Measurements from ENCODE around the gene DDX50.

DDX50 gene

DNA sequence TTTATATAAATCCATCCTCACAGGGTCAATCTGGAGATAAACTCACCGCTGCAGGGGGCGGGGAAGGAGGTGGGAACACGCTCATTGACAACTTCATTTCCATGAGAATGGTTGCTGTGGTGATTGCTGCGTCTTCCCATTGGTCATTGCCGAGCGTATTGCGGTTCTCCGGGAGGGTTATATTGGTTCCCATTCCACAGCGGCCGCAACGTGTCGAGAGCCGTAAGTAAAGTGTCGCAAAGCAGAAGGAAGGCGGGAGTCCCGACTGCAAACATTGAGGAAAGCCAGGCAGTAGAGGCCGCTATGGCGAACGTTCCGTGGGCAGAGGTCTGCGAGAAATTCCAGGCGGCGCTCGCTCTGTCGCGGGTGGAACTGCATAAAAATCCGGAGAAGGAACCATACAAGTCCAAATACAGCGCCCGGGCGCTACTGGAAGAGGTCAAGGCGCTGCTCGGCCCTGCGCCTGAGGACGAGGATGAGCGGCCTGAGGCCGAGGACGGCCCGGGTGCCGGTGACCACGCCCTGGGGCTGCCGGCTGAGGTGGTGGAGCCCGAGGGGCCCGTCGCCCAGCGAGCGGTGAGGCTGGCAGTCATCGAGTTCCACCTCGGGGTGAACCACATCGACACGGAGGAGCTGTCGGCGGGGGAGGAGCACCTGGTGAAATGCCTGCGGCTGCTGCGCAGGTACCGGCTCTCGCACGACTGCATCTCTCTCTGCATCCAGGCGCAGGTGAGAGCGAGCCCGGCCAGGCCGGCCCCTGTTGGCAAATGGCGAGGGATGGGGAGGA, 87.6 kb downstream of the DDX50 start, which contains the start of gene KIFBP:
KIFBP (plus strand) TSS at position 274 of the 787 bp plus-strand sequence; CDS start at position 304, 30 bp downstream.
- no peaks in the 10 kb centered on the region for H3K27me3 Mint-ChIP-seq
- peaks cover 6% of the 10 kb centered on the region for H3K36me3 Mint-ChIP-seq
- H3K4me1 Mint-ChIP-seq (ENCODE audit: low read depth) = peaks cover 55% of the 10 kb centered on the region
- H3K27ac Mint-ChIP-seq = peak within 1 kb of the TSS; percentile 97
- H3K4me3 Mint-ChIP-seq = peak within 1 kb of the TSS; percentile 99
- H3K9me3 Mint-ChIP-seq (ENCODE audit: low read depth) = no peaks in the 10 kb centered on the region

DNA sequence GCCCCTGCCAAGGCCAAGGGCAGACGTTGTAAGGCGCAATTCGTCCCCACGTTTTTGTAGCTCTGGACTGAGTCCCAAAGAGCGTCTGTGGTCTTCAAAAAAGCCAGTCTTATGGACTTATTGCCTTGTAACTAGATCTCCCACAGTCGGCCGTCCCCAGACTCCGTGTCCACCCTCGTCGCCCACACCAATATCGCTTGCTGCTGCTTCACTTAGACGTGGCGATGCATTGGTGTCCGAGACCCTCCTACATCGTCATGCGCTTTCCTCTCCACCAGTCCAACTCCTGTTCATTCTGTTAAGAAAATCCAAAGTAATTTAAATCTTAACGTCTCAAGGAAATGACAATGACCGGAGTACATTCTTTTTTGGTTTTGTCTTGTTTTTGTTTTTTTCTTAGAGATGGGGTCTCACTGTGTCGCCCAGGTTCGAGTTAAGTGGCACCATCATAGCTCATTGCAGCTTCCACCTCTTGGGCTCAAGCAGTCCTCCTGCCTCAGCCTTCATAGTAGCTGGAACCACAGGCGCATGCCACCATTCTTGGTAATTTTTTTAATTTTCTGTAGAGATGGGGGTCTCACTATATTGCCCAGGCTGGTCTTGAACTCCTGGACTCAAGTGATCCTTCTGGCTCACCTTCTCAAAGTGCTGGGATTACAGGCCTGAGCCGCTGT, 88.3 kb downstream of the DDX50 start:
- peaks cover 57% of the 10 kb centered on the region for H3K4me1 Mint-ChIP-seq (ENCODE audit: low read depth)
- H3K36me3 Mint-ChIP-seq = peaks cover 3% of the 10 kb centered on the region
- H3K27me3 Mint-ChIP-seq = no peaks in the 10 kb centered on the region
- peak overlapping the region; percentile 99 for H3K4me3 Mint-ChIP-seq
- H3K27ac Mint-ChIP-seq = peak overlapping the region; percentile 69
- H3K9me3 Mint-ChIP-seq (ENCODE audit: low read depth) = no peaks in the 10 kb centered on the region

DNA sequence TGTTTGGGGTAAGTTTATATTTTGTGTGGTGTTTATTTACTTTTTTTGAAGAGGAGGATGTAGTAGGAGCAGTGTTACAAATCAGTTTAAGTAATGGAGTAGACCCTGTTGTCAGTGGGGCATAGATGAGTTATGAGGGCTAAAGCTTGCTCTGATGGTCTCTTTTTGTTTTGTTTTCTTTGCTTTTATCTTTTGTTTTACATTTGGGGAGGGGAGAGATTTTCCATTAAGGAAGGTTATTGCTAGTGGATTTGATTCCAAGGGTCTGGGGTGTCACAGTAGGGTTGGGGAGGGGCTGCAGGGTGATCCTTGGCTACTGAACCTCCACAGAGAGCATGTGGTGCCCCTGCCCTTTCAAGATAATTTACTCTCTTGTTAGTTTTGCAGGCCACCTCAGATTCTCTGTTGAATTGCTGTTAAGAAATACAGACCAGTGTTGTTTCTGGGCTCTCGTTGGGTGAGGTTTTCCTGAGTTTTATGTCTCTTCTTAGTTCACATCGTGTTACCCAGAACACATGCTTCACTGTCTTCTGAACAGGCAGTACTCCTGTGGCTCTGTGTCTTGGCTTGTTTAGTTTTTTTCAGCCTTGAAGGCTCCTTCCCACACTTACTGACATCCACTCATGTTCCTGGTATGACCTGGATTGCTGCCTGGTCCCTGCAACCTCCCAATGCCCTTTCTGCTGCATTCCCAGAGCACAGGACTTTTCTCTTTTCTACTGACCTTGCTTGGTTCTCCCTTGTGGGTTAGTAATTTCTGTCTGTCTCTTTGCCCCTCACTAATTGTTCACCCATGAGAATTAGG, 91.7 kb downstream of the DDX50 start:
- peak overlapping the region; percentile 80 for H3K27ac Mint-ChIP-seq
- H3K4me3 Mint-ChIP-seq = no peak overlapping the region
- H3K27me3 Mint-ChIP-seq = no peaks in the 10 kb centered on the region
- no peaks in the 10 kb centered on the region for H3K9me3 Mint-ChIP-seq (ENCODE audit: low read depth)
- H3K36me3 Mint-ChIP-seq = peaks cover 3% of the 10 kb centered on the region
- peaks cover 69% of the 10 kb centered on the region for H3K4me1 Mint-ChIP-seq (ENCODE audit: low read depth)

Data from activated naive CD8-positive, alpha-beta T cell (primary cell).